Vagina (tissue), 2 donors: Measurements from ENCODE around the gene SPIRE2. TPM values are rescaled to one million over a fixed set of nuclear protein-coding genes. Genes with fewer than 3 reads are reported as not detected.
"Not testable (repeated sequence)": the region's sequence is repeated elsewhere in the genome, so short reads cannot be mapped to it uniquely, and the experiment has no call there.

Experiments
- DNase-seq, 2 donors: peaks; one replicate each; pipeline ENCODE4 v3.0.0-alpha.2; 2017; ENCODE audit errors: extremely low spot score in 2 of 2
- H3K27ac ChIP-seq: fragments of 200-600 bp; sonication (generic); one replicate; pipeline ENCODE4 v1.5.1; 2019
- H3K27me3 ChIP-seq: fragments of 200-600 bp; sonication (generic); one replicate; pipeline ENCODE4 v1.5.1; 2019
- H3K36me3 ChIP-seq, 2 donors: fragments of 200-600 bp; sonication (generic); one replicate each; pipeline ENCODE4 v1.5.1; 2017 to 2019
- H3K4me1 ChIP-seq: fragments of 200-600 bp; sonication (generic); one replicate; pipeline ENCODE4 v1.5.1; 2019
- H3K4me3 ChIP-seq, 2 donors: fragments of 200-600 bp; sonication (generic); 1 replicate in 1 of 2; 2 replicates in 1 of 2; pipeline ENCODE4 v1.5.1; 2016 to 2019
- H3K9me3 ChIP-seq: fragments of 200-600 bp; sonication (generic); one replicate; pipeline ENCODE4 v1.5.1; 2019
- POLR2A ChIP-seq, 2 donors: fragments of 450-650 bp; IDR thresholded peaks; one replicate each; pipeline ENCODE4 v1.6.1; 2017; ENCODE audit warnings: antibody characterized with exemption in 2 of 2, mild to moderate bottlenecking in 2 of 2, moderate library complexity in 2 of 2
- POLR2AphosphoS5 ChIP-seq, 2 donors: sonication (generic); formaldehyde crosslinking; IDR thresholded peaks; one replicate each; pipeline ENCODE4 v1.9.0; 2017; ENCODE audit warnings: antibody characterized with exemption in 2 of 2, mild to moderate bottlenecking in 2 of 2, low read depth in 1 of 2; ENCODE audit not compliant: insufficient read depth in 1 of 2
- intact Hi-C: fragments of 100-400 bp; cut with DNase I; formaldehyde crosslinking; loops from one replicate; pipeline ENCODE4 v1.15.1; 2023
- total RNA-seq: library from RNA; depleted of rRNA; stranded (reverse); fragments of >200 nt; gene quantifications from one replicate; pipeline ENCODE4 v1.2.3, GENCODE V29; 2016
- TF ChIP-seq, protein P1 (sequence below), 3 experiments: fragments of 450-650 bp in 2 of 3; fragments of 200-600 bp in 1 of 3; sonication (generic) in 1 of 3; IDR thresholded peaks; one replicate each; pipeline ENCODE4 v1.5.1; 2017 to 2019; ENCODE audit warnings: antibody characterized with exemption in 3 of 3, mild to moderate bottlenecking in 2 of 3, moderate library complexity in 2 of 3

The SPIRE2 gene
- total RNA-seq, 1 donor from 2014 or later: 2.2 TPM

DNA sequence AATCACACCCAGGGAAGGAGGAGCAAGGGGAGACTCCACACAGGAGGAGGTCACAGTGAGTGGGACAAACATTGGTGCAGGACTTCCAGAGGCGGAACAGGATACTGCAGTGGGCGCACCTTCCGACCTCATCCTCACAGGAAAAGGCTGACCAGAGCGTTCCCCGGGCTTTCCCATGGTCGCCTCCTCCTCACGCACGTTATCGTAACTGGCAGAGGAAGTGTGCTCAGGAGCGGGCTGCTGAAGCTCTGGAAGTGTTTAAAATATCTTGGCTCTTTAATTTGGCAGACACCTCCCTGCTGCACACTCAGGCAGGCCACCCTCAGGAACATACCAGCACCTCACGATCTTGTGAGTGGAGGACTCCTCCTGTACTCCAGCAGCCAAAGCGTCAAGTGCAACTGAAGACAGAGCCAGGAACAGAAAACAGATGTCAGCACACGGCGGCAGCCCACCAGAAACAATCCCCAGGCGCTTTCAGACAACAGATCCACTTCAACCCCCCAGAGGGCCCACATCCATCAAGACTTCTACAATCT lies 29.4 kb upstream of the SPIRE2 start:
- intact Hi-C loops: no loop called here
- no peaks in the 10 kb centered on the region for H3K4me1 ChIP-seq
- DNase-seq: no peak
- H3K4me3 ChIP-seq: no peak overlapping the region
- H3K27me3 ChIP-seq: no peaks in the 10 kb centered on the region
- TF ChIP-seq POLR2A (IDR thresholded peaks at IDR 0.05) (no peak), POLR2AphosphoS5 (IDR thresholded peaks at IDR 0.05; ENCODE audit: insufficient read depth in 1 of 2, low read depth in 1 of 2) (no peak)
- TF ChIP-seq, protein P1, sequence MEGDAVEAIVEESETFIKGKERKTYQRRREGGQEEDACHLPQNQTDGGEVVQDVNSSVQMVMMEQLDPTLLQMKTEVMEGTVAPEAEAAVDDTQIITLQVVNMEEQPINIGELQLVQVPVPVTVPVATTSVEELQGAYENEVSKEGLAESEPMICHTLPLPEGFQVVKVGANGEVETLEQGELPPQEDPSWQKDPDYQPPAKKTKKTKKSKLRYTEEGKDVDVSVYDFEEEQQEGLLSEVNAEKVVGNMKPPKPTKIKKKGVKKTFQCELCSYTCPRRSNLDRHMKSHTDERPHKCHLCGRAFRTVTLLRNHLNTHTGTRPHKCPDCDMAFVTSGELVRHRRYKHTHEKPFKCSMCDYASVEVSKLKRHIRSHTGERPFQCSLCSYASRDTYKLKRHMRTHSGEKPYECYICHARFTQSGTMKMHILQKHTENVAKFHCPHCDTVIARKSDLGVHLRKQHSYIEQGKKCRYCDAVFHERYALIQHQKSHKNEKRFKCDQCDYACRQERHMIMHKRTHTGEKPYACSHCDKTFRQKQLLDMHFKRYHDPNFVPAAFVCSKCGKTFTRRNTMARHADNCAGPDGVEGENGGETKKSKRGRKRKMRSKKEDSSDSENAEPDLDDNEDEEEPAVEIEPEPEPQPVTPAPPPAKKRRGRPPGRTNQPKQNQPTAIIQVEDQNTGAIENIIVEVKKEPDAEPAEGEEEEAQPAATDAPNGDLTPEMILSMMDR (IDR thresholded peaks at IDR 0.05): no peak
- no peak overlapping the region for H3K27ac ChIP-seq
- no peaks in the 10 kb centered on the region for H3K36me3 ChIP-seq
- H3K9me3 ChIP-seq: no peaks in the 10 kb centered on the region

DNA sequence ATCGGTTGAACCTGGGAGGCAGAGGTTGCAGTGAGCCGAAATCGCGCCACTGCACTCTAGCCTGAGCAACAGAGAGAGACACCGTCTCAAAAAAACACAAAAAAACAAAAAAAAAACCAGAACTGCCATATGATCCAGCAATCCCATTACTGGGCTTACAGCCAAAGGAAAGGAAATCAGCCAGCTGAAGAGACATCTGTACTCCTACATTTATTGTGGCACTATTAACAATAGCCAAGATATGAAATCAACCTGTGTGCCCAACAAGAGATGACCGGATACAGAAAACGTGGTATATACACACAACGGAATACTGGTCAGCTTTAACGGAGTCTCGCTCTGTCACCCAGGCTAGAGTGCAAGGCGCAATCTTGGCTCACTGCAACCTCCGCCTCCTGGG lies 26.5 kb upstream of the SPIRE2 start:
- DNase-seq: no peak
- no peaks in the 10 kb centered on the region for H3K9me3 ChIP-seq
- no peak overlapping the region for H3K4me3 ChIP-seq
- intact Hi-C loops: no loop called here
- H3K36me3 ChIP-seq: no peaks in the 10 kb centered on the region
- TF ChIP-seq POLR2A (IDR thresholded peaks at IDR 0.05) (no peak), POLR2AphosphoS5 (IDR thresholded peaks at IDR 0.05; ENCODE audit: insufficient read depth in 1 of 2, low read depth in 1 of 2) (no peak)
- TF ChIP-seq, protein P1 (IDR thresholded peaks at IDR 0.05): no peak
- no peaks in the 10 kb centered on the region for H3K27me3 ChIP-seq
- H3K4me1 ChIP-seq: no peaks in the 10 kb centered on the region
- no peak overlapping the region for H3K27ac ChIP-seq

DNA sequence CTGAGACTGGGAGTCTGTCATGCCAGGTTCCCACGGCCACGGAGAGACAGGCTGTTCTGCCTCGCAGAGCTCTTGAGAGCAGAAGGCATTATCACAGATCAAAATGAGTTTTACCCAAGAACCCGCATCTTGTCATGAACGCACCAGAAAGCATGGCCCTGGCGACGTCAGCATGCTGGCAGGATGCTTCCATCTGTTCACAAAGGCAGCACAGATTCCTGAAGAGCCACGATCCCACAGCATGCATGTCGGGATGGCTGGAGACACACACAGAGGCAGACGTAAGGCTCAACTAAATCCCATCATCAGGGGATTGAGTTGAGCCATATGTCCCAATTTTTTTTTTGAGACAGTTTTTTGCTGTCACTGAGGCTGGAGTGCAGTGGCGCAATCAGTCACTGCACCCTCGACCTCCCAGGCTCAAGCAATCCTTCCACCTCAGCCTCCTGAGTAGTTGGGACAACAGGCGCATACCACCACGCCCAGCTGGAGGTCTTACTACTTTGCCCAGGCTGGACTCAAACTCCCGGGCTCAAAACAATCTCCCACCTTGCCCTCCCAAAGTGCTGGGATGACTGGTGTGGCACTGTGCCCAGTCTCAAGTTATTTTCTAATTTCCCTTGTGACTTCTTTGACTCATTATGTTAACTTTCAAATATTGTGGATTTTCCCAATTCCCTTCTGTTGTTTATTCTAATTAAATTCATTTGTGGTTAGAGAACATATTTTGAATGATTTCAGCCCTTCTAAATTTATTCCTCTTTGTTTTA lies 23.0 kb upstream of the SPIRE2 start:
- H3K27me3 ChIP-seq: no peaks in the 10 kb centered on the region
- intact Hi-C loops: no loop called here
- DNase-seq: no peak
- H3K27ac ChIP-seq: no peak overlapping the region
- no peak overlapping the region for H3K4me3 ChIP-seq
- H3K36me3 ChIP-seq: no peaks in the 10 kb centered on the region
- no peaks in the 10 kb centered on the region for H3K4me1 ChIP-seq
- no peaks in the 10 kb centered on the region for H3K9me3 ChIP-seq
- TF ChIP-seq POLR2AphosphoS5 (IDR thresholded peaks at IDR 0.05; ENCODE audit: insufficient read depth in 1 of 2, low read depth in 1 of 2): peak in 1 of 2 donors; percentile 9
- TF ChIP-seq, protein P1 (IDR thresholded peaks at IDR 0.05): no peak
- TF ChIP-seq POLR2A (IDR thresholded peaks at IDR 0.05): no peak

DNA sequence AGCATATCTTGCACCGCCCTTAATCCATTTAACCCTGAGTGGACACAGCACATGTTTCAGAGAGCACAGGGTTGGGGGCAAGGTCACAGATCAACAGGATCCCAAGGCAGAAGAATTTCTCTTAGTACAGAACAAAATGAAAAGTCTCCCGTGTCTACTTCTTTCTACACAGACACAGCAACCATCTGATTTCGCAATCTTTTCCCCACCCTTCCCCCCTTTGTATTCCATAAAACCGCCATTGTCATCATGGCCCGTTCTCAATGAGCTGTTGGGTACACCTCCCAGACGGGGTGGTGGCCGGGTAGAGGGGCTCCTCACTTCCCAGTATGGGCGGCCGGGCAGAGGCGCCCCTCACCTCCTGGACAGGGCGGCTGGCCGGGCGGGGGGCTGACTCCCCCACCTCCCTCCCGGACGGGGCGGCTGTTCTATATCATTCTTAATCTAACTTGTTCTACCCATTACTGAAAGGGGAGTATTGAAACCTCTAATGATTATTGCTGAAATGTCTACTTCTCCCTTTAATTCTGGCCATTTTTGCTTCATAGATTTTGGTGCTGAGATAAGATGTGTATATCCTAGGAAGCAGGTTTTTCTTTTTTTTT lies 21.6 kb upstream of the SPIRE2 start:
- H3K9me3 ChIP-seq, H3K36me3 ChIP-seq, H3K27ac ChIP-seq, intact Hi-C loops, H3K4me1 ChIP-seq, DNase-seq, H3K4me3 ChIP-seq, H3K27me3 ChIP-seq: not testable (repeated sequence)

DNA sequence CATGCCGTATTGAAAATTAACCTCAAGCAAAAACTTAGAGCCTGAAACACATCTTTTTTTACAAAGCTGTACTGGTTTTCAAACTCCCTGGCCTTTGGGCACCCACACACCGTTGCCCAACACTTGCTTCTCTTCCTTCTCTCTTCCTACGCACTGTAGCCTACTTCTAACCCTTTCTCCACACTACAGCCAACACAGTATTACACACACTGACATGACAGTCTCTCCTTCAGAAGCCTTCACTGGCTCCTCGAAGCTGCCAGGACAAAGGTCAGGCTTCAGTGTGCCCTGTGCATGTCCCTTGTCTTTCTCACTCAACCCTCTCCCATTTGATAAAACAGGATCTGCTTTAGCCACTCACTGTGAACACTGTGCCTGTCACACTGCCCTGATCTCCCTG lies 19.8 kb upstream of the SPIRE2 start:
- intact Hi-C loops: no loop called here
- Histone ChIP-seq H3K4me3 (no peak overlapping the region), H3K27me3 (no peaks in the 10 kb centered on the region), H3K36me3 (no peaks in the 10 kb centered on the region), H3K4me1 (no peaks in the 10 kb centered on the region), H3K27ac (no peak overlapping the region), H3K9me3 (no peaks in the 10 kb centered on the region)
- DNase-seq: no peak
- TF ChIP-seq, protein P1 (IDR thresholded peaks at IDR 0.05): no peak
- TF ChIP-seq POLR2AphosphoS5 (IDR thresholded peaks at IDR 0.05; ENCODE audit: insufficient read depth in 1 of 2, low read depth in 1 of 2) (no peak), POLR2A (IDR thresholded peaks at IDR 0.05) (no peak)
